GM18502 (cell line): Measurements from ENCODE around the gene HOXA3.

ENCODE experiments used
- ATAC-seq: cut with Tn5 transposase; IDR thresholded peaks from one replicate; pipeline ENCODE4 v1.9.1; 2021; ENCODE audit warnings: mild to moderate bottlenecking; ENCODE audit not compliant: unreplicated experiment, poor library complexity

HOXA3 gene

DNA sequence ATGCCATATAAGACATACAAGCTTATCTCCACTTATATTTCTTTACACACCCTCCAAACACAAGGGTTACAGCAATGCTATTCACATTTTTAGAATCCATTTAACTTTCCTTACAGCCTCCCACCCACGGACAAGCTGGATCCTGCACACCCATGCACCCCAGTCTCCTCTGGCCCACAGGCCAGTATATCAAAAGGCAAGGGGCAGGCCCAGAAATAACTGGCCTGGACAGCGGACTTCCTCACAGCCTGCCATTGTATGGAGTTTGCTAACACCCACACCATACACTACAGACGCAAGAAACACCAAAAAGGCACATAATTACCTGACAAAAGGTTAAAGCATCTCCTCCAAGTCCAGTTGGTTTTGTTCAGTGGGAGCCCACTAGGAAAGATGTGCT, 33.8 kb downstream of the HOXA3 start:
- ATAC-seq = no peak

DNA sequence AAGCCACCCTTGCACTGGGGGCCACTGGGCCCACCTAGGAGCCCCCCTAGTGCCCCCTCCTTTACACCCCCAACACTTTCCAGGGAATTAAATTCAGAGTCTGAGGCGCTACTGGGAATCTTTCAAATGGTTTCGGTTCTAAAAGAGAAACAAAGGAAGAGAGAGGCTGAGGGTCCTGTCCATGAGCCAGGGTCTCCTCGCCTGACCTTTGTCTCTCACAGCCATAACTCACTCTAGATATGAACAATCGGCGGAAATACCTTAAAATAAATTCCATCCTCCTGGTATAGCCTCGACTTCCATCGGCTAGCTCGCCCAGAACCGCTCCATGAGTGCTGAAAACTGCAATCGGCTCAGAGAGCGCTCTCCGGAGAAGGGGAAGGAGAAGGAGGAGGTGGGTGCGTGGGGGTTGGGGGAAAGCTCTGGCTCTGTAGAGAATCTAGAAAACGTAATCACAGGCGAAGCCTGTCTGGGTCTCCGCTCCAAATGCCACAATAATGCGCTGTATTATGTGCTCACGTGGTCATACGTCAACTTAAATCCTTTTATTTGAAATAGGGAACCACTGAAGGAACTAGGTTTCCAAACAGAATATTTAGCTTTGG, 34.4 kb downstream of the HOXA3 start:
- ATAC-seq = no peak

DNA sequence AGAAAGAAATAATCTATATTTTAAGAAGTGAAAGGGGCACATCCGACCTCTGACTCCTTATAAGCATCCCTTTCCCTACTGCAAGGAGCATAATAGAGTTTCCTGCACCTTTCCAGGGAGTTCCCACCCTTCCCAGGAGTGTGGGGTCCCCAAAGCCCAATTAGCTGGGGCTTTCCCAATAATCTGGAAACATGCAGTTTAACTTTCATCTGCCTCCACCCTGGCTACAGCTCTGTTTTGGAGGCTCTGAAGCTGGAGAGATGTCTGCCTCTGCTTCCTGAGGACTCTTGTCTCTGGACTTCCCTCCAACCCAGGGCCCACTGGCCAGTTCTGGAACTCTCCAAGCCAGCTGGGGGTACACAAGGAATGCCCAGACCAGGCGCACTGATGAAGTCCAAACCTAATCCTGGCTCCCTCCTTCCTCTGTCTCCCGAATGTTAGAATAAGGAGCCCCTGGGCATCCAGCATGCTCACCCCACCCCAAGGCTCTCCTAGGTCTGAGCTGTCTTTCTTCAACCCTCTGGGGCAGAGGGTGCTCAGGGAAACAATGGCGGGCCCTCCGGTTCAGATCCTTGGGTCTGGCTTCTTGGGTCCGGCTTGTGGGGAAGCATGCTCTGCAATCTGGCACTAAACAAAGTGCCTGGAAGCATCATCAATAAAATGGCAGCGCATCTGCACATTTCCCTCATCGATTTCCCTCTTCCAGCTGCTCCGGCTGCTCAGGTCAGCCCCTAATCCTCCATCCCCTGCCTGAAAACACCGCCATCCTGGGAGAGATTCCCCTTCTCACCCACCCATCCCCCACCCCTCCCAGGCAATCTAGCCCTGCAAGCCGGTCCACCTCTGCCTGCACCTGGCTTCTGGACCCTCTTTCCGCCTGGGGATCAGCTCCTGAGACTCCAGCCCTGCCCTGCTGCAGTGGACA, 35.2 kb downstream of the HOXA3 start:
- no peak for ATAC-seq

DNA sequence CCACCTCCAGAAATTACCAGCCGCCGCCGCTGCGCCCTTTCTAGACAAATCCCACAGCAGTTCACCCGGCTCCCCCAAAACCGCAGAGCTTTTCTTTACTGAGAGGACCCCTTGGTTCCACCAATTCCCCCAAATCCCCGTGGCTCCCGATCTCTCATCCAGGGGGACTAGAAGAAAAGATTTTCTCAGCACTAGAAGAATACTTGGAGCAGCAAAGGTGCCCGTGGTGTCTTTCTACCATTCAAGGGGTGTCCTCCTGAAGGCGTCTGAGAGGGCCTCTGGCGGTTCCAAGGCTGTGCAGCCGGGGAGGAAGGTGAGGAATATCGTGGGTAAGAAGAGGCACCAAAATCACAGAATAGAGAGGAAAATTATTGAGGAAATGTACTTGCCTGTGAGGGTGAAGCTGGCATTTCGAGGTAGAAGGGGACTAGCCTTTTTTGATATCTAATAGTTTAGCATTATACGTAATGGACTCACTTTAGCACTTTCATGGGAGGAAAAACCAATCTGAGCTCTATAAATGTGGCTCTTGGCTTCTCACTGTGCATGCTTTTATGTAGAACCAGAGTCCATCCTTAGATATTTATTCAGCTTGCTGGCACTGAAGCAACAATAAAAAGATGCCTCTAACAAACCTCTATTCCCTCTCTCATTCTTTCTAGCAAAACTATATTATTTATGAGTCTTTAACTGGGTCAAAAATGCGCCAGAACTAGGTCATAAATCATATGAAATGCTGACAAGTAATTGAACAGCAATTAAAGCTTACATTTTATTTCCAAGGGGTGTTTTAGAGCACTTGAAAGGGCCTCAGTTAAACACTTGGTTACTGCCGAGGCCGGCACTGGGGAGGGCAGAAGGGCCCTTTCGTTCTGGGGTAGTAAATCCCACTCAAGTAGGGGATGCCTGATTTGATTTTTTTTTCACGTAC, 36.1 kb downstream of the HOXA3 start:
- ATAC-seq = no peak

DNA sequence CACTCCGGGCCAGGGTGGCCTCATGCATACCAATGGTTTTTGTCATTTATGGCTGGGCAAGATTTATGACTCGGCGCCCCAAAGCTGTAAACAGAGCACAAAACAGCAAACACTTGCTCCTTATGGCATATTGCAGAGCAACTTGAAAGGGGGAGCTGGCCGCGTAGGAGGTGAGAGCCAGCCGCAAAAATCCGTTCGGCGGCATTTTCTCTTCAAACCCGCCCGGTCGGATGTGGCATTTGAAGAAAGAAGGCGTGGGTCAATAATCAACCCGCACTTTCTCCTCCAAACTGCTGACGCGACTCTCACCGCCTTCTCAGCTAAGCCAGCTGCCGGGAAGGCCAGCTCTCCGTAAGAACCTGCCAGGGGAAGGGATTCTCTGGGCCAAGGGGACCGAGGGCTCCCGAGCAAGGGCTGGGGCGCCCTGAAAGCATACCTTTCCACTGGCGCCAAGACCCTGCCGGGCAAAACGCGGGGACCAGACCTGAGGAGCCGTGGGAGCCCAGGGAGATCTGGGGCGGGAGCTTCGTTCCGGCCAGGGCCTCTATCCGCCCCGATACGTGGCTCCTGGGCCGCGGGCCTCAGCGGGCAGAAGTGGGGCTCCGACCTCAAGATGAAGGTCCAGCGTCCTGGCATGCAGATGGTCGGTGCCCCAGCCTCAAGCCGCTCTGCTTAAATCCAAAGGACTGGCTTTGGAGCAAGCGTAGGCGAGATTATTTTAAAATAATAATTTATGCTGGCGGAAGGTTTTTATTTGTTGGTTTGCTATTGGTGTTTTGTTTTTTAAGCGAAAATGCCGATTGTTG, 37.0 kb downstream of the HOXA3 start:
- no peak for ATAC-seq

DNA sequence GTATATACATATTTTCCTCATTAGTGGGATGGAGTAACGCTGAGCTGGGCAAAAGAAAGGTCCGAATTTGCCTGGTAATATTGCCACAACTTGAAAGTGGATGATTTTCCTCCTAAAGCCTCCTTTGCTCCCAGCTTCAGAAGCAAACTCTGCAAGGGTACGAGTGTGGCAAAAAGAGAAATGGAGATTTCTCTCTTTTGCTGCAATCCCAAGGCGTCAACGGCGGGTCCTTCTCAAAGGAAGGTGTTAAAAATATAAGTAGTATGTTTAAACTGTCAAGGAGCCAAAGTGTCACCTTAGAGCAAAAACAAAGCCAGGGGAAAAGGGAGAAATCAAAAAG, 37.5 kb downstream of the HOXA3 start:
- ATAC-seq = no peak

DNA sequence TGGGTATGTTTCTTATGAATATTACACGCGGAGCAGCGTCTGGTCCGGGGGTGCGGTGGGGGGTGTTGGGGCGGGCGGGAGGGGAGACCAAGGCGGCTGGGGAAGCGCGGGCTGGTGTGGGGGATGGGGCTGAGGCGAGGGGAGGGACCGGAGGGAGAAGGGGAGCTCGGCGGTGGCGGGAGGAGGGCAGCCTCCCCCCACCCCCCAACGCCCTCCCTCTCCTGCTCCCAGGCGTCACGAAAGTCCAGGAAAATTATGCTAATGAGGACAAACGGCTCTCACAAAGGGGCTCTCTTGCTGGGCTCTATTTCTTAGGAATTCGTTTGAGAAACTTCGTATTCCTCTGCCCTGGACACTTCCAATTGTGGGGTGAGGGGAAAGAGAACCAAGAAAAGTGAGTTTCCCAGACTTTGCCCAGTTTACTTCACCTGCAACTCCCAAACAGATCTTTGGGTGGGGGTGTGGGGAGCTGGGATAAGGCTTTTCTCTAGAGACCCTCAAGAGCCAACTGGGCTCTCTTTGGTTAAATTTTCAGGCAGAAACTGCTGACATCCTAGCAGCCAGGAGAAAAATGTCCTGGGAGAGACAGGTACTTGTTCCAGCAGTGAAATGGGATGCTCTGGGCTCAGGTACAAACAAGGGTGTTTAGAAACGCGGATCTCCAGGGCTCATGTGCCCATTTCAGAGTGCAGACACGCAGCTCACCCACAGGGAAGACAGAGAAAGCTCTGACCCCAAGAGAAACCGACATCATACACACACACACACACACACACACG, 38.2 kb downstream of the HOXA3 start:
- no peak for ATAC-seq

DNA sequence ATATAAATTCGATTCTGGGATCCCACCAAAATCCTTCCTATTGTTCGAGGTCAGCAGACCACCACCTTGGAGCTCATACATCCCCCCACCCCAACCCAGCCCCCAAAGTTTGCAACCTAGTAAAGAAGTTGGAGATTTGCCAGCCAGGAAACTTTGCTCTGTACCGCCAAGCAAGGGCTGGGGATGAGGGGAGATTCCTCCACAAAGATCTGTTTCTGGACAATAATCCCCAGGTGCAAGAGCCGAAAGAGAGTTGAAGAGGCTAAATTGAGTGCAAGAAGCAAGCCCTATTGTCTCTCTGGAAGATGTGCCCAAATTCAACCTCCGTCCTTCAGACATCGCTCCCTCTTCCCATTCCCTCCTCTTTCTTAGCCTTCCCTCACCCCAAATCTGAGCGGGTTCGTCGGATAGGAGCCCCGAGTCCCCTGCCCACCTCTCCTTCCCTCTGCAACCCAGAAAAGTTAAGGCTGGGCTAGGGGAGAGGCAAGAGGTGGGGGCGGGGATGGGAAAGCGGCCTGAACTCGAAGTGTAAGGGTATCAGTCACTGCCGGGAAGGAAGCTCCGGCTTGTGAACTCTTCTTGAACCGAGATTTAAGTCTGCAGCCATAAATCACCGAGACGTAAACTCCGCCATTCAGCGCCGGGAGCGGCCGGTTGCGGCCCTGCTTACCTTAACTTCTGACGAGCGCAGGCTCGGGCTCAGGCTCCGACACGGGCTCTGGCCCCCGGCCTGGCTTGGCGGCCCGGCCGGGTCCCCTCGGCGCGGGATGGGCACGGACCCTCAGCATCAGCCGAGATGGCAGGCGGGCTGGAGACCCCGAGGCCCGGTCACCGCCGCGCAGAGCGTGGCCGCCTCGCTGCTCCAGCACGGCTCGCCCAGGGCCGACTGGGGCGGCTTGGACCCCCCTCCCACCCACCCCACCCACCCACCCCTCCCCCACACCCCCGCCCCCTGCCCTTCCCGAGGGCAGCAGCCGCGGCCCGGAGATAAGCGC, 39.1 kb downstream of the HOXA3 start:
- ATAC-seq = no peak

DNA sequence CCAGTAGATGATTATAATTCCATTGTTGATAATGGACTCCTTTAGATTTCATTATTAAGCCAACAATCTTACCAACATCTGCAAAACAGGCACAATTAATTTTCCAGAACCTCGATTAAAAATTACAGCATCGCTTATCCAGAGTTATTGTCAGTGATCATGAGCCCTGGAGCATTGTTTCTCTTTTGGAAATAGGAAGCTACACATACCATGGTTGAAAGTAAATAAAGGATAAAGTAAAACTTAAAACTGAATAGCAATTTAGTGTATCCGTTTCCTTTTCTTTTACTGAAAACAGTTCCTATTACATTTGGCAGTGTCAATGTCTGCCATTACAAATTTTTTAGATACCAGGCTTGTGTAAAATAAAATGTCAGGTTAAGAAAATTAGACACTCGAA, 40.0 kb downstream of the HOXA3 start:
- no peak for ATAC-seq

DNA sequence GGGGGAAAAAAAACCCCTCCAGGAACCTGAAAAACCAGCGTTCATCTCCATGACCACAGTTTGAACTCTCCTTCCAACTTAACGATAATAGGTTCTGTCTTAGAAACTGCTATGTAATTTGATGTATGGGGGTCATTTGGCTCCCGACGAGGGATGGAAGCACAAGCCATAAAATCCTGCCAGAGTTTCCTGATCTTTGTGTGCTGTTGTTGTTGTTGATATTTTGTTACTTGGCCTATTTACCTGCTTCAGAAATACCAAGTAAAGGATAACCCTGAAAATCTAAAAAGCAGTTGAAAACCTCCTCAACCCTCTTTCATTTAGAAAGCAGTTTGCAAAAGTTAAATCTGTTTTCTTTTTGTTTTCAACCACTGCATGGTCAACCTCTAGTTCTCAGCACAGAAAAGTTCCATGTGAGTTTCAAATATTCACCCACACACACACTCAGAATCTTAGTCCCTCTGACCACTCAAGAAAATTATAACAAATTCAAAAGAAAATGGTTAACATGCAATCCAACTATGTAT, 40.6 kb downstream of the HOXA3 start:
- no peak for ATAC-seq

DNA sequence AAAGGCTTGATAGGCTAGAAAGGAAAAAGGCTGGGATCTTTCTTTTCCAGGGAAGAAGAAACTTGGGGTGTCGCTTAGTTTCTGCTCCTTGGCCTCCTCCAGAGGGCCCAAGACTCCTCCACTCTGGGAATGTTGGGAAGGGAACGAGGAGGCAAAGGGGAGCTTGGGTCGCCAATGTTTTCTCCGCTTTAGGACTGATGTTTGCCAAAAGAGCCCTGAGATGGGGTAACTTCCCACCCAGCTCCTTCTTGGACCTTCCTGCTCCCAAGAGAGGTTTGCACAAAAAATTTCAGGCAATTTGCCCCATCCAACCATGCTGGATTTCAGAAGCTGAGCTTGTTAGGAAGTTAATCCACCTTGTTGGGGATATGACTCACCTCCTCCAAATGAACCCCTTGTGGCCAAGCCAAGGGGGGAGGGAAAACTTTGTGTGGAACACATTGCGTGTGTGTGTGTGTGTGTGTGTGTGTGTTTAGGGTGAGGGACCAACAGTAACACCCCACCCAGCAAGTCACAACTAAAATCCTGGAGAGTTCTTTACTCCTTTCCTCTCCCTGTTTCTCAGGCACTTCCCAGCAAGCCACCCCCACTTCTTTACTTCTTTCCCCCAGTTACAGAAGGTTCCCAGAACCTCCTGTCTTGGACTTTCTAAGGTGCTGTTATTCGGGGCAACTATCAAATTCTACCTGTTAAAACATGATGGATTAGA, 41.2 kb downstream of the HOXA3 start:
- no peak for ATAC-seq

DNA sequence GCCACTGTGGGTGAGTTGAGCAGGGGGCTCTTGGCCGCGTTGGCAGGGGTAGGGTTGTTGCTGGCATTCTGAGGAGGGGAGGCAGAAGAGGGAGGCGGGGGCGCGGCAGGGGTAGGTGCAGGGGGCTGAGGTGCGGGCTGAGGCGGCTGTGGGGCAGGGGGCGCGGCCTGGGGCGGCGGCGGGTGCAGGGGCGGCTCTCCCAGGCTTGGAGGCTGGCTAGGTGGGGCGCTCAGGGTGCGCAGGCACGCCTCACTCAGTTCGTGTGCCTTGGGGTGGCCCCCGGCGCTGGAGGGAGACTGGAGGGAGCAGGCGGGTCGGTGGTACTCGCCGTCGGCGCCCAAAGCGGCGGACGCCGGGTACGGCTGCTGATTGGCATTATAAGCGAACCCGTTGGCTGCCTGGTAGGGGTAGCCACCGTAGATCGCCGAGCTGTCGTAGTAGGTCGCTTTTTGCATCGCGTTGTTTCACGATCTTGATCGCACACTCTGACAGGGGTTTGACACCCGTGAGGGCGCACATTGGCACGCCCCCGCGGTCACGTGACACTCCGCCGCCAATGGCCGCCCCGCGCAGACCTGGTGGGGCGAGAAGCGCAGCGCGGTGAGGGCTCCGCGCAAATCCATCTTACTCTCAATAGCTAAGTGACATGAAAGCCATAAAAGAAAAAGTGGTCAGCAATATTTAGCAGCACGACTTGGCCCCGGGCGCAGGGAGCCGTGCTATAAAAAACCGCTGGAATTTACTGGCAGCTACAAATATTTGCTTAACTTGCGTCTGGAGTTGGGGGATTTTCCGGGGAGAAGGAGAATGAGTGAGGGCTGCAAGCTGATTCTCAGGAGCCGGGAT, 42.0 kb downstream of the HOXA3 start:
- no peak for ATAC-seq

DNA sequence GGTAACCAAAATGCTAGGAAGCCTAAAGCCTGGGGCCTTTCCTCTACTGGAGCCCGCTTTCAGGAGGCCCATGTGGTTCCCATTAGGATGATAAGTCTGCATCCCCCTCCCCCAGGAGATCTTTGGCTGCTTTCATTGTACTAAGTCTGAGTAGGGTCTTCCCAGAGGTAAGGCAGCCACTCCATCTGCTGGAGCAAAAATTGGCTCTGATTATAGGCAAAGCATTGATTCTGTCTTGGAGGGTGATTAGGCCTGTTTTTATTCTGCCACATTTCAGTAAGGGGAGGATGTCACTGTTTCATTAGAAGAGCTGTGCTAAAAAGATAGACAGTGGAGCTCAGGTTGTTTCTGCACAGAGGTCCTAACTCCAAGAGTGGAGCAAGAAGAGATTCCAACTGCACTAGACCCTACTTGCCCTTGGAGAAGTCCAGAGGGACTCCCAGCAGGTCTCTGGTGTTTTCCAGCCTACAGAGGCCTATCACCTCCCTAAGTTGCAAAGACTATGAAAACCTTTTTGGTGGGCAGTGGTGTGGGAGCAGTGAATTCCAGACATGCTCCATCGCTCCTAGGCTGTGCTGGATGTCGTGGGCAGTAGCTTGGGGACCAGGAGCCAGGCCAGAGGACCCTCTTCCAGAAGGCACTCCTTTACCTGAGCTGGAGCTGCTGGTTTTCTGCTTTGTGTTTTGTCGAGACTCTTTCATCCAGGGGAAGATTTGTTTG, 42.8 kb downstream of the HOXA3 start:
- no peak for ATAC-seq

DNA sequence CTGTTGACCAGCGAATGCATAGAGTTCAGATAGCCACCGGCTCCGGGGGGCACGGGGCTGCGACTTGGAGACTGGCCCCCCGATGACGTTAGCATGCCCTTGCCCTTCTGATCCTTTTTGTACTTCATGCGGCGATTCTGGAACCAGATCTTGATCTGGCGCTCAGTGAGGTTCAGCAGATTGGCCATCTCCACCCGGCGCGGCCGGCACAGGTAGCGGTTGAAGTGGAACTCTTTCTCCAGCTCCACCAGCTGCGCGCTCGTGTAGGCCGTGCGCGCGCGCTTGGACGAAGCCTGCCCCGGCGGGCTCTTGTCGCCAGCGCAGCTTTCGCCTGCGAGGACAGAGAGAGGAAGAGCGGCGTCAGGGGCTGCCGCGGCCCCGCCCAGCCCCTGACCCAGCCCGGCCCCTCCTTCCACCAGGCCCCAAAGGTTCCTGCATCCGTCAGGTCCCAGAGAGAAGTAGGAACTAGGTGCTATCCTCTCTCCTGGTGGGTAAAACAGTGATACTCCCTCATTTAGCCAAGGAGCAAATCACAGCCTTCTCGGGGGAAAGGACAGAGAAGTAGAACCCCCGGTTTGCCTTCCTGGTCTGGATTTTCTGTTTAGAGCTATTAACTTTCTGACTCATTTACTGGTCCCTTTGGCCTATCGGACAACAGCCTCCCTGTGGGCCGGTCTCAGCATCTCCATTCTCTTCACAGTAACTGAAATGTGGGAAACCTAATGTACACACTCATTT, 43.8 kb downstream of the HOXA3 start:
- ATAC-seq = no peak
